H1 (cell line): ENCODE results near the gene KCTD19. TPM values are rescaled to one million over a fixed set of nuclear protein-coding genes. Genes with fewer than 3 reads are reported as not detected.

Experiments used
- CTCF ChIA-PET: fragments of 300-600 bp; sonication (Branson Sonifier 250); formaldehyde crosslinking; loops from one replicate; lab custom pipeline; 2021; ENCODE audit not compliant: partially characterized antibody; lab: Charles Lee
- POLR2A ChIA-PET: fragments of 300-600 bp; sonication (Branson Sonifier 250); formaldehyde crosslinking; loops from one replicate; lab custom pipeline; 2021; ENCODE audit warnings: inconsistent platforms; ENCODE audit not compliant: partially characterized antibody; lab: Charles Lee
- DNase-seq, 2 experiments: peaks; one replicate each; pipeline versions ENCODE4 v3.0.0 to v3.0.0-alpha.2; 2010 to 2022; ENCODE audit warnings: low spot score in 2 of 2, low read depth in 1 of 2, mixed read lengths in 1 of 2
- FAIRE-seq: peaks from 2 replicates; lab custom pipeline; 2011; peaks lifted over from hg19 to GRCh38; lab: Jason Lieb, UNC
- H2AFZ ChIP-seq: 2 replicates; pipeline ENCODE4 v1.8.1; 2012; ENCODE audit warnings: low read length, inconsistent platforms
- H2AK5ac ChIP-seq: 2 replicates; pipeline ENCODE4 v1.6.1; 2013; ENCODE audit warnings: low read depth, low read length
- H2BK120ac ChIP-seq: replicated peaks from 2 replicates; pipeline ENCODE3; 2013; ENCODE audit warnings: low read depth, low read length, inconsistent platforms
- H2BK12ac ChIP-seq: 2 replicates; pipeline ENCODE4 v1.6.1; 2013; ENCODE audit warnings: low read depth, low read length
- H2BK15ac ChIP-seq: 2 replicates; pipeline ENCODE4 v1.6.1; 2013; ENCODE audit warnings: low read length
- H2BK20ac ChIP-seq: 2 replicates; pipeline ENCODE4 v1.6.1; 2013; ENCODE audit warnings: low read length
- H2BK5ac ChIP-seq: 2 replicates; pipeline ENCODE4 v1.6.1; 2013; ENCODE audit warnings: low read depth, low read length
- H3K14ac ChIP-seq: 2 replicates; pipeline ENCODE4 v1.6.1; 2013; ENCODE audit warnings: inconsistent platforms; ENCODE audit not compliant: insufficient read length
- H3K18ac ChIP-seq: 2 replicates; pipeline ENCODE4 v1.6.1; 2013; ENCODE audit warnings: low read length; ENCODE audit errors: extremely low read depth
- H3K23ac ChIP-seq: 2 replicates; pipeline ENCODE4 v1.6.1; 2013; ENCODE audit warnings: inconsistent platforms; ENCODE audit not compliant: insufficient read length
- H3K23me2 ChIP-seq: 2 replicates; pipeline ENCODE4 v1.6.1; 2013; ENCODE audit warnings: low read depth, low read length
- H3K27ac ChIP-seq: 2 replicates; pipeline ENCODE4 v1.6.1; 2011; ENCODE audit warnings: low read depth, low read length, inconsistent platforms
- H3K27me3 ChIP-seq, 4 experiments: replicated peaks in 1 of 4; 1 replicate in 1 of 4; 2 replicates in 3 of 4; pipeline versions ENCODE4 v1.6.1 to v1.8.1; 2011 to 2013; ENCODE audit warnings: low read length in 3 of 4, mild to moderate bottlenecking in 3 of 4, inconsistent platforms in 2 of 4, mixed read lengths in 2 of 4, moderate library complexity in 1 of 4; ENCODE audit not compliant: control insufficient read depth in 3 of 4, insufficient read depth in 3 of 4; ENCODE audit errors: extremely low read depth in 1 of 4
- H3K36me3 ChIP-seq, 4 experiments: 2 replicates each; pipeline versions ENCODE4 v1.6.1 to v1.8.1; 2011 to 2013; ENCODE audit warnings: mild to moderate bottlenecking in 4 of 4, low read length in 3 of 4, moderate library complexity in 2 of 4, control low read depth in 1 of 4, inconsistent platforms in 1 of 4; ENCODE audit not compliant: insufficient read depth in 4 of 4, control insufficient read depth in 2 of 4
- H3K4ac ChIP-seq: replicated peaks from 2 replicates; pipeline ENCODE3; 2013; ENCODE audit warnings: low read length, low read depth, mixed read lengths, inconsistent platforms; ENCODE audit not compliant: insufficient read length
- H3K4me1 ChIP-seq, 4 experiments: replicated peaks in 1 of 4; 1 replicate in 1 of 4; 2 replicates in 3 of 4; pipeline versions ENCODE4 v1.6.1 to v1.8.1; 2011 to 2013; ENCODE audit warnings: low read length in 3 of 4, inconsistent platforms in 2 of 4, mixed read lengths in 1 of 4; ENCODE audit not compliant: insufficient read depth in 4 of 4, control insufficient read depth in 3 of 4
- H3K4me2 ChIP-seq, 2 experiments: 2 replicates each; pipeline versions ENCODE4 v1.6.1 to v1.8.1; 2011 to 2013; ENCODE audit warnings: low read depth in 2 of 2, low read length in 2 of 2, control low read depth in 1 of 2, inconsistent platforms in 1 of 2, mild to moderate bottlenecking in 1 of 2; ENCODE audit not compliant: insufficient read depth in 1 of 2
- H3K4me3 ChIP-seq, 4 experiments: fragments of 200-600, 300-600 bp in 1 of 4; sonication (generic), shearing (Covaris generic), sonication (Bioruptor Twin) in 1 of 4; 2 replicates each; pipeline versions ENCODE4 v1.5.1 to v1.8.1; 2011 to 2016; ENCODE audit warnings: low read length in 4 of 4, low read depth in 3 of 4, control low read depth in 2 of 4, inconsistent platforms in 2 of 4, mild to moderate bottlenecking in 2 of 4, mixed read lengths in 1 of 4, moderate library complexity in 1 of 4; ENCODE audit not compliant: insufficient read depth in 2 of 4; ENCODE audit errors: extremely low read depth in 1 of 4
- H3K56ac ChIP-seq: replicated peaks from 2 replicates; pipeline ENCODE3; 2013; ENCODE audit warnings: low read depth, mild to moderate bottlenecking, mixed read lengths, low read length, inconsistent platforms; ENCODE audit not compliant: insufficient read length
- H3K79me1 ChIP-seq: 2 replicates; pipeline ENCODE4 v1.6.1; 2013; ENCODE audit warnings: low read depth, low read length, control low read depth
- H3K79me2 ChIP-seq, 2 experiments: 2 replicates each; pipeline versions ENCODE4 v1.6.1 to v1.8.1; 2012 to 2013; ENCODE audit warnings: low read length in 2 of 2, mild to moderate bottlenecking in 2 of 2, inconsistent platforms in 1 of 2; ENCODE audit not compliant: insufficient read depth in 2 of 2, control insufficient read depth in 1 of 2
- H3K9ac ChIP-seq, 4 experiments: replicated peaks in 1 of 4; 1 replicate in 1 of 4; 2 replicates in 3 of 4; pipeline versions ENCODE4 v1.6.1 to v1.8.1; 2011 to 2013; ENCODE audit warnings: low read depth in 3 of 4, low read length in 3 of 4, control low read depth in 2 of 4, mild to moderate bottlenecking in 2 of 4, moderate library complexity in 2 of 4, inconsistent platforms in 1 of 4; ENCODE audit errors: extremely low read depth in 1 of 4
- H3K9me3 ChIP-seq, 2 experiments: 2 replicates each; pipeline versions ENCODE4 v1.6.1 to v1.8.1; 2012 to 2013; ENCODE audit warnings: mild to moderate bottlenecking in 2 of 2, moderate library complexity in 2 of 2, control low read depth in 1 of 2, inconsistent platforms in 1 of 2, low read depth in 1 of 2, low read length in 1 of 2, mixed read lengths in 1 of 2; ENCODE audit not compliant: insufficient read depth in 2 of 2
- H4K20me1 ChIP-seq, 2 experiments: replicated peaks in 1 of 2; 2 replicates each; pipeline versions ENCODE3 to v1.8.1; 2011 to 2013; ENCODE audit warnings: inconsistent platforms in 2 of 2, low read length in 2 of 2, mild to moderate bottlenecking in 1 of 2; ENCODE audit not compliant: insufficient read depth in 2 of 2, control insufficient read depth in 1 of 2
- H4K5ac ChIP-seq: 2 replicates; pipeline ENCODE4 v1.6.1; 2013; ENCODE audit warnings: low read length, low read depth, mixed read lengths, inconsistent platforms; ENCODE audit not compliant: insufficient read length
- H4K8ac ChIP-seq: 2 replicates; pipeline ENCODE4 v1.8.0; 2013; ENCODE audit warnings: mild to moderate bottlenecking, moderate library complexity, low read length, inconsistent platforms; ENCODE audit not compliant: insufficient read depth; ENCODE audit errors: extremely low read depth
- H4K91ac ChIP-seq: replicated peaks from 2 replicates; pipeline ENCODE3; 2013; ENCODE audit warnings: low read length, mixed read lengths, inconsistent platforms; ENCODE audit not compliant: insufficient read length
- POLR2A ChIP-seq, 2 experiments: IDR thresholded peaks; 1 replicate in 1 of 2; 2 replicates in 1 of 2; pipeline ENCODE4 v1.6.1; 2011; ENCODE audit warnings: low read depth in 2 of 2, low read length in 2 of 2, mild to moderate bottlenecking in 2 of 2; ENCODE audit errors: control extremely low read depth in 1 of 2
- SP2 ChIP-seq: IDR thresholded peaks from 2 replicates; pipeline ENCODE4 v1.6.1; 2012; ENCODE audit warnings: mild to moderate bottlenecking, low read length, inconsistent platforms
- polyA plus RNA-seq, 7 experiments: library from polyadenylated mRNA; depleted of rRNA in 3 of 7; stranded (reverse) in 5 of 7; unstranded in 2 of 7; fragments of >200 nt in 5 of 7; fragments of 200-250 nt in 2 of 7; gene quantifications; 1 replicate in 5 of 7; 2 replicates in 1 of 7; 4 replicates in 1 of 7; pipeline versions ENCODE4 v1.2.1 to v1.2.3, GENCODE V29; 2011 to 2013; ENCODE audit warnings: missing spikeins in 2 of 7, mixed read lengths in 2 of 7
- total RNA-seq: library from RNA; stranded (reverse); fragmentation: NEBNext Ultra II Directional; extraction: Animal tissue kit (Norgen Biotek cat#: 25700); gene quantifications from 2 replicates; pipeline ENCODE4 v1.2.1, GENCODE V29; 2021

The KCTD19 gene
- total and polyA plus RNA-seq, 2 of the 8 experiments (the other 6 are each of a cell fraction or from before 2014, with no cell fraction given): 0.06 to 0.24 TPM

- H4K20me1 ChIP-seq: no peaks in the 10 kb centered on the region
- H3K23me2 ChIP-seq: no peaks in the 10 kb centered on the region
- H3K56ac ChIP-seq: no peak overlapping the region
- no peak overlapping the region for H3K4ac ChIP-seq
- H3K27ac ChIP-seq: no peak overlapping the region
- H3K9me3 ChIP-seq: no peaks in the 10 kb centered on the region
- no peaks in the 10 kb centered on the region for H3K79me1 ChIP-seq
- H3K9ac ChIP-seq: no peak overlapping the region
- no peak overlapping the region for H2BK20ac ChIP-seq
- H4K91ac ChIP-seq: no peak overlapping the region
- H2BK15ac ChIP-seq: no peak overlapping the region
- TF ChIP-seq SP2 (no peak), POLR2A (IDR thresholded peaks at IDR 0.05; ENCODE audit: control extremely low read depth in 1 of 2, low read depth in 2 of 2, low read length in 2 of 2) (no peak)
- no peaks in the 10 kb centered on the region for H3K4me1 ChIP-seq
- H3K36me3 ChIP-seq: no peaks in the 10 kb centered on the region
- POLR2A ChIA-PET: interaction anchor here (1.2 kb wide), 1 partner anchor 8 kb away, joined by 3 read pairs; the partner anchor contains the start of genes KCTD19 and LRRC36
- H3K23ac ChIP-seq: no peak overlapping the region
- no peak overlapping the region for H3K18ac ChIP-seq
- FAIRE-seq: no peak
- no peak overlapping the region for H4K8ac ChIP-seq
- H3K4me2 ChIP-seq: no peak overlapping the region
- no peak overlapping the region for H2BK120ac ChIP-seq
- no peak for DNase-seq
- no peak overlapping the region for H2AK5ac ChIP-seq
- no peak overlapping the region for H4K5ac ChIP-seq
- no peak overlapping the region for H3K4me3 ChIP-seq
- no peak overlapping the region for H2BK5ac ChIP-seq
- no peak overlapping the region for H2BK12ac ChIP-seq
- H2AFZ ChIP-seq: no peak overlapping the region
- CTCF ChIA-PET: interaction anchor here (0.5 to 2.5 kb wide), 5 partner anchors 9 to 52 kb away, joined by 3 to 13 read pairs (median 3); no protein-coding TSS in a partner anchor
- H3K27me3 ChIP-seq: no peaks in the 10 kb centered on the region; a peak in 2 of 7 replicates
- H3K79me2 ChIP-seq: no peaks in the 10 kb centered on the region
- no peak overlapping the region for H3K14ac ChIP-seq
These were observed 8.7 kb downstream of the KCTD19 start for GRCh38 chr16:67317853-67318252.
